ENCODE results near the gene BCR. TPM values are rescaled to one million over a fixed set of nuclear protein-coding genes. Genes with fewer than 3 reads are reported as not detected.

Gene BCR
- total and polyA plus RNA-seq, 2 donors from 2014 or later = 45.0 to 97.7 TPM

GRCh38 chr22:23218867-23219251 is 38.5 kb downstream of the BCR start:
- Histone ChIP-seq H3K4me3 (ENCODE audit: low read length in 3 of 3) (no peak overlapping the region), H3K4me1 (ENCODE audit: control insufficient read depth in 2 of 3, insufficient read depth in 2 of 3, low read depth in 1 of 3, low read length in 3 of 3) (peaks cover 0 to 71% (median 64%) of the 10 kb centered on the region in 3 donors), H3K27ac (ENCODE audit: low read depth in 2 of 2, low read length in 2 of 2) (peak overlapping the region; percentile 84 to 90), H3K9ac (ENCODE audit: low read length in 3 of 3) (peak overlapping the region in 1 of 3 donors; percentile 68), H3K27me3 (ENCODE audit: control insufficient read depth, insufficient read depth, low read length) (no peaks in the 10 kb centered on the region), H3K36me3 (ENCODE audit: control insufficient read depth in 2 of 3, insufficient read depth in 3 of 3, low read length in 3 of 3) (no peaks in the 10 kb centered on the region), H3K9me3 (ENCODE audit: control insufficient read depth in 2 of 3, insufficient read depth in 1 of 3, low read length in 3 of 3) (no peaks in the 10 kb centered on the region)
- intact Hi-C loops (cut with DNase I) = no loop called here
- DNase-seq (peak; percentile 92 to 93 (median 93)), FAIRE-seq (no peak)
- TF ChIP-seq CTCF (IDR thresholded peaks at IDR 0.05; ENCODE audit: borderline replicate concordance, extremely low read depth, insufficient read depth) = no peak

DNA sequence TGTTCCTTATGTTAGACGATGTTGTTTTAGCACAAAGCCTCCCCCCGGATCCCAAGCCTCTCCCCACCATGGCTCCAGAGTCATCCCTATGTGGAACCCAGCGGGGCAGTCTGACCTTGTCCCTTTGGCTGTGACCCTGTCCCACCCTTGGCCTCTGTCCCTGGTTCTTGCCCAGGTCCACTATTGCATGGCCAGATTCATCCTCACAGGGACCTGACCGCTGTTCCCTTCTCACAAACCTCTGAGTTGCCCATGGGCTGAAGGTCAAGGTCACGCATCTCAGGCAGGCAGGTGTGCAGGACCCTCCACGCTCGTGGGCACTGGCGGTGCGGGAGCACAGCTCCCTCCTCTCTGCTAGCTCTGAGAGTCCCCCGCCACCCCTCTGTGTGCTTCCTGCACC is 39.0 kb downstream of the BCR start:
- H3K4me1 ChIP-seq (ENCODE audit: control insufficient read depth in 2 of 3, insufficient read depth in 2 of 3, low read depth in 1 of 3, low read length in 3 of 3) = peaks cover 0 to 75% (median 68%) of the 10 kb centered on the region in 3 donors
- H3K27ac ChIP-seq (ENCODE audit: low read depth in 2 of 2, low read length in 2 of 2) = peak overlapping the region; percentile 74 to 84
- no peaks in the 10 kb centered on the region for H3K9me3 ChIP-seq (ENCODE audit: control insufficient read depth in 2 of 3, insufficient read depth in 1 of 3, low read length in 3 of 3)
- no peak for TF ChIP-seq CTCF (IDR thresholded peaks at IDR 0.05; ENCODE audit: borderline replicate concordance, extremely low read depth, insufficient read depth)
- no peaks in the 10 kb centered on the region for H3K27me3 ChIP-seq (ENCODE audit: control insufficient read depth, insufficient read depth, low read length)
- H3K36me3 ChIP-seq (ENCODE audit: control insufficient read depth in 2 of 3, insufficient read depth in 3 of 3, low read length in 3 of 3) = no peaks in the 10 kb centered on the region
- no peak for FAIRE-seq
- intact Hi-C loops (cut with DNase I) = no loop called here
- H3K9ac ChIP-seq (ENCODE audit: low read length in 3 of 3) = peak overlapping the region in 2 of 3 donors; percentile 20 to 30
- no peak overlapping the region for H3K4me3 ChIP-seq (ENCODE audit: low read length in 3 of 3)
- peak in 1 of 5 donors; percentile 68 for DNase-seq

DNA sequence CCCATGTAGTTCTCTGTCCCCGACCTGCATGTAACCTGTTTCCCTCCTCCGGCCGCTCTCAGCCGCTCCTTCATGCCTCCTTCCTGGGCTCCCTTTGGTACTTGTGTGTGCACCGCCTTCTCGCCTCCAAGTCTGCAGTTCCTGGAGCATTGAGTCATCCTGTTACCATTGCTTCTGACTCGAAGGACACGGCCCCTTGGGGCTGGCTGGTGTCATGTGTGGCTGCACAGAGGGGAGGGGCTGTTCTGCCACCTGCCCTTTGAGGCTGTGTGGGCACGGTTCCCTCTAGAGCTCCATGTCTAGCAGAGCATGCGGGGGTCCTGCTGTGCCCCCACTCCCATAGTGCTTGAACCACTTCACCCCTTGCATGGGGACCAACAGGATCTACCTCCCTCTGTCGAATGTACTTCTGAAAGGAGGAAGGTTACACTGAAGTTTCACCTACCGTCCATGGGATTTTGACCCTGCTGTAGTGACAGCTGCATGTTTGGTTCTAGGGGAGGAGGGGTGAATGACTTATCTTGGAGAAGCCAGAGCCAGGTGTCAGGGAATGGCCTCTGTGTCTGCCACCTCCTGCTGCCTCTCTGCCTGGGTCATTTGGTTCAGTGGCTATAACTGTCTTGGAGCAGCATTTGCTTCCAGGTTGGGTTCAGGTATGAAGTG is 39.6 kb downstream of the BCR start:
- no peaks in the 10 kb centered on the region for H3K27me3 ChIP-seq (ENCODE audit: control insufficient read depth, insufficient read depth, low read length)
- H3K36me3 ChIP-seq (ENCODE audit: control insufficient read depth in 2 of 3, insufficient read depth in 3 of 3, low read length in 3 of 3) = no peaks in the 10 kb centered on the region
- DNase-seq (peak in 2 of 5 donors; percentile 47 to 91), FAIRE-seq (no peak)
- no peak for TF ChIP-seq CTCF (IDR thresholded peaks at IDR 0.05; ENCODE audit: borderline replicate concordance, extremely low read depth, insufficient read depth)
- intact Hi-C loops (cut with DNase I) = no loop called here
- H3K4me1 ChIP-seq (ENCODE audit: control insufficient read depth in 2 of 3, insufficient read depth in 2 of 3, low read depth in 1 of 3, low read length in 3 of 3) = peaks cover 0 to 75% (median 70%) of the 10 kb centered on the region in 3 donors
- peak overlapping the region in 2 of 3 donors; percentile 20 to 30 for H3K9ac ChIP-seq (ENCODE audit: low read length in 3 of 3)
- no peaks in the 10 kb centered on the region for H3K9me3 ChIP-seq (ENCODE audit: control insufficient read depth in 2 of 3, insufficient read depth in 1 of 3, low read length in 3 of 3)
- H3K27ac ChIP-seq (ENCODE audit: low read depth in 2 of 2, low read length in 2 of 2) = peak overlapping the region; percentile 74 to 84
- no peak overlapping the region for H3K4me3 ChIP-seq (ENCODE audit: low read length in 3 of 3)
